ENCODE data around the gene SYNPO.

Gene SYNPO

DNA sequence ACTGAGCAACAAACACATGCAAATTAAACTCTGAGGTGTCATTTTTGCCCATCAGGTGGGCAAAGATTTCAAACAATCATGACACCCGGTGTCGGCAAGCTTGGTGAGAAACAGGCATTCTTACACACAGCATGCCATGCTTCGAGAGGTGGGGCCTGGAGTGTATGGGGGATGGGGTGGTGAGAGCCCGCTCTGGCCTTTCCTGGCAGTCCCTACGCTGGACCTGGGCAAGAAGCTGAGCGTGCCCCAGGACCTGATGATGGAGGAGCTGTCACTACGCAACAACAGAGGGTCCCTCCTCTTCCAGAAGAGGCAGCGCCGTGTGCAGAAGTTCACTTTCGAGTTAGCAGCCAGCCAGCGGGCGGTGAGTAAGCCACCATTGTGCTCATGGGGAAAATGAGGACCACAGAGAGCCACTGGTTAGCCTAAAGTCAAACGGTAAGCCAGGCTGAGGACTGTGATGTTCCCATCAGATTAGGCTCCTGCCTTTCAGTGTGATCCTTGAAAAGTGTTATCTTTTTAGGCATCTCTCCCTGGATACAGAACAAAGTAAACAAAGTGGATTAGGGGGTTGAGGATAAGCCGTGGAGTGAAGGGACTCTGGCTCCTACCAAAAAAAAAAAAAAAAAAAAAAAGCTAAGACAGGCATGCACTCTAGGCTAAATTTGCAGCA is 30.0 kb downstream of the SYNPO start:
- TF ChIP-seq, protein P1, sequence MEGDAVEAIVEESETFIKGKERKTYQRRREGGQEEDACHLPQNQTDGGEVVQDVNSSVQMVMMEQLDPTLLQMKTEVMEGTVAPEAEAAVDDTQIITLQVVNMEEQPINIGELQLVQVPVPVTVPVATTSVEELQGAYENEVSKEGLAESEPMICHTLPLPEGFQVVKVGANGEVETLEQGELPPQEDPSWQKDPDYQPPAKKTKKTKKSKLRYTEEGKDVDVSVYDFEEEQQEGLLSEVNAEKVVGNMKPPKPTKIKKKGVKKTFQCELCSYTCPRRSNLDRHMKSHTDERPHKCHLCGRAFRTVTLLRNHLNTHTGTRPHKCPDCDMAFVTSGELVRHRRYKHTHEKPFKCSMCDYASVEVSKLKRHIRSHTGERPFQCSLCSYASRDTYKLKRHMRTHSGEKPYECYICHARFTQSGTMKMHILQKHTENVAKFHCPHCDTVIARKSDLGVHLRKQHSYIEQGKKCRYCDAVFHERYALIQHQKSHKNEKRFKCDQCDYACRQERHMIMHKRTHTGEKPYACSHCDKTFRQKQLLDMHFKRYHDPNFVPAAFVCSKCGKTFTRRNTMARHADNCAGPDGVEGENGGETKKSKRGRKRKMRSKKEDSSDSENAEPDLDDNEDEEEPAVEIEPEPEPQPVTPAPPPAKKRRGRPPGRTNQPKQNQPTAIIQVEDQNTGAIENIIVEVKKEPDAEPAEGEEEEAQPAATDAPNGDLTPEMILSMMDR (IDR thresholded peaks at IDR 0.05; ENCODE audit: control insufficient read depth, insufficient read depth, low read depth, low read length, missing control alignments), result no peak
- no peak overlapping the region for H3K4me3 ChIP-seq (ENCODE audit: control insufficient read depth, low read depth, low read length)
- DNase-seq (ENCODE audit: low read depth), result no peak

DNA sequence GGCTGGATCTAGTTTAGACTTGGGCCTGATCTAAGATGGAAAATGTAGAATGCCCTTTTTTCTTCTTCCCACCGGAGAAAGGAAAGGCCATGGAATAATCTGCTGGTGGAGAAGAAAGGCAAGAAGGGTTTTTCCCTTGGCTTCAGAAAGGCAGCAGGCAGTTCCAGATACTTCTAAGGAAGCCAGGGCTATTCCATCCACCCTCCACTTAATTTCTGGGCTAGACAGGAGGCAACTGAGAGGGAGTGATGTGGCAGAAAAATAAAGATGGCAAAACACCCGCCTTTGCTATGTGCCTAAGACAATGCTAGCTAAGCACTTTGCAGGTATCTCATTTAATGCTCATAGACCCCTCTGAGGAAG is 30.5 kb downstream of the SYNPO start:
- TF ChIP-seq, protein P1 (IDR thresholded peaks at IDR 0.05; ENCODE audit: control insufficient read depth, insufficient read depth, low read depth, low read length, missing control alignments), result no peak
- H3K4me3 ChIP-seq (ENCODE audit: control insufficient read depth, low read depth, low read length), result no peak overlapping the region
- DNase-seq (ENCODE audit: low read depth), result no peak

DNA sequence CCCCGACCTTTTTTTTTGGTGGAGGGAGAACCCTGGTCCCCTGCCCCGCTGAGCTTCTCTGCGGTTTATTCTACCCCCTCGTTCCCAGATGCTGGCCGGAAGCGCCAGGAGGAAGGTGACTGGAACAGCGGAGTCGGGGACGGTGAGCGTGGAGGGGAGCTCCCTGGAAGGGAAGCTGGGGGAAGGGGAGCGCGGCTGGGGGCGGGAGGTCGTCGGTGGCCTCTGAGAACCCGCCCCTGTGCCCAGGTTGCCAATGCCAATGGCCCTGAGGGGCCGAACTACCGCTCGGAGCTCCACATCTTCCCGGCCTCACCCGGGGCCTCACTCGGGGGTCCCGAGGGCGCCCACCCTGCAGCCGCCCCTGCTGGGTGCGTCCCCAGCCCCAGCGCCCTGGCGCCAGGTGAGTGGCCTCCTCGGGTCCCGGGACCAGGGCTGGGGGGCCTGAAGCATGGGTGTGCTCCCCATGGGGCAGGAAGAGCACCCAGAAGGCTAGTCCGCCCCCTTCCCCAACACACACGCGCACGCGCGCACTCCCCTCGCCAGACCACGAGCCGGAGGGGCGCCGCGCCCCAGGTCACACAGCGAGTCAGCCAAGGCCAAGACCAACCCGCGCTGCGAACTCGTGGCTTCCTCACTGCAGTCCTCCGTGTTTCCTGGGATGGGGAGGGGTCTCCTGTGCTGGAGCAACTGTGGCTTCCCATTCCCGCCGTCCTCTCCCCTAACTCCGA is 31.2 kb downstream of the SYNPO start:
- peak overlapping the region; percentile 51 for H3K4me3 ChIP-seq (ENCODE audit: control insufficient read depth, low read depth, low read length)
- TF ChIP-seq, protein P1 (IDR thresholded peaks at IDR 0.05; ENCODE audit: control insufficient read depth, insufficient read depth, low read depth, low read length, missing control alignments), result no peak
- no peak for DNase-seq (ENCODE audit: low read depth)

DNA sequence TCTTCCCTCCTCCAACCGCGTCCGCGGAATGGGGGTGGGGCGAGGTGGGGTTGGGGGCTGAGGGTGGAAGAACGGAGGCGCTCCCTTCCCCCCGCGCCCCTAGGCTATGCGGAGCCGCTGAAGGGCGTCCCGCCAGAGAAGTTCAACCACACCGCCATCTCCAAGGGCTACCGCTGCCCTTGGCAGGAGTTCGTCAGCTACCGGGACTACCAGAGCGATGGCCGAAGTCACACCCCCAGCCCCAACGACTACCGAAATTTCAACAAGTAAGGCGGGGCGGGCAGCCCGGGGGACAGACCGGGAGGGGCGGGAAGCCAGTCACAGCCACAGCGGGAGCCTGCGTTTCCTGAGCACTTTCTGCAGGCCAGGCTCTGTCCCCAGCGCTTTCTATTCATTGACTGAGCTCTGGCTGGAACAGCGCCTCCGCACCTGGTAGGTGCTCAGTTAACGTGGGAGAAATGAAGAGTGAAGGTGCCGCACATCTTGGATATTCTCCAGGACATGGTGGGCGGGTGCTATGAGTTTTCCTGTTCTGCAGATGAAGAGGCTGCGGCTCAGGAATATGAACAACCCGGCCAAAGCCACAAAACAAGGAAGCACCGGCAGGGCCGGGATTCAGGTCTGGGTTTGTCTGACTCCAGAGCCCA is 31.9 kb downstream of the SYNPO start:
- no peak for DNase-seq (ENCODE audit: low read depth)

DNA sequence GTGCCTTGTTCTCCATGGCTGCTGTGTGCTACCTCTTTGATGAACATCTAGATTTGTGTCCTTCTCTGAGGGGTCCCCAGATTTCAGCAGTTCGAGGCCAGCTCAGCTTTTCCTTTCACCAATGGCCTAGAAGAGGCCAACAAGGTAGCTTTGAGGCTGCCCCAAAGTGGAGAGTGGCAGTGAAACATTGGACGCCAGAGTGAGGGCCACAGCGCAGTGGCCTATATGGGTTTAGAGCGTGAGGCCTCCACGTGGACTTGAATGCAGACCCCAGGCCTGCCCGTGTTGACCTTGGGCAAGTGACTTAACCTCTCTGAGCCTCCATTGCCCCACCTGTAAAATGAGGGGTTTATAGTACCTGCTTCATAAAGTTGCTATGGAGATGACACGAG is 32.4 kb downstream of the SYNPO start:
- DNase-seq (ENCODE audit: low read depth), result no peak
- H3K4me3 ChIP-seq (ENCODE audit: control insufficient read depth, low read depth, low read length), result no peak overlapping the region
- TF ChIP-seq, protein P1 (IDR thresholded peaks at IDR 0.05; ENCODE audit: control insufficient read depth, insufficient read depth, low read depth, low read length, missing control alignments), result no peak

More for the DNA sequence above, 31.9 kb downstream of the SYNPO start:
- TF ChIP-seq, protein P1 (IDR thresholded peaks at IDR 0.05; ENCODE audit: control insufficient read depth, insufficient read depth, low read depth, low read length, missing control alignments), result no peak
- H3K4me3 ChIP-seq (ENCODE audit: control insufficient read depth, low read depth, low read length), result peak overlapping the region; percentile 51

DNA sequence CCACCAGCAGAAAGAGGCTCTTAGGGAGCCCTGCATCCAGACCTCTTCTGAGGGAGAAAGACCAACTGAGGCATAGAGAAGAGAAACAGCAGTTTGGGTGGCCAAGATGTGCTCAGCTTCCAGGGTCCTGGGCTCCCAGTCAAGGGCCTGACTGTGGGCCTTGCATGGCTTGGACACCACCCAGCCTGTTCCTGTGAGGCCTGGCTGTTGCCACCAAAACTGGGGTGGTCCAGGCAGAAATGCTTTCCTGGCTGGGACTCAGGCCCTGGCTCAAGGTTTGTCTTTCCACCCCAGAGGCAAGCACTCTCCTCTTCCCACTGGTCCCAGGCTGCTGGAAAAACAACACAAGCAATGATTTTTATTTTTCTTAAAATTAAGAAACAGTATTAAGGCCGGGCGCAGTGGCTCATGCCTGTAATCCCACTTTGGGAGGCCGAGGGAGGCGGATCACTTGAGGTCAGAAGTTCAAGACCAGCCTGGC is 33.9 kb downstream of the SYNPO start:
- H3K4me3 ChIP-seq (ENCODE audit: control insufficient read depth, low read depth, low read length), result no peak overlapping the region
- DNase-seq (ENCODE audit: low read depth), result no peak
- TF ChIP-seq, protein P1 (IDR thresholded peaks at IDR 0.05; ENCODE audit: control insufficient read depth, insufficient read depth, low read depth, low read length, missing control alignments), result peak; percentile 20

Data from AG09309 (cell line).